Caco-2 (cell line): ENCODE data around the gene COIL. TPM values are rescaled to one million over a fixed set of nuclear protein-coding genes. Genes with fewer than 3 reads are reported as not detected.

Experiments used
- BruUV-seq: library from RNA; stranded (reverse); fragments of 400-500 nt; replicated peaks from 2 replicates; lab custom pipeline; 2021; lab: Mats Ljungman, UMichigan
- CTCF ChIA-PET: fragments of 300-600 bp; sonication (Branson Sonifier 250); formaldehyde crosslinking; loops from one replicate; lab custom pipeline; 2022; ENCODE audit warnings: antibody characterized with exemption; lab: Charles Lee
- POLR2A ChIA-PET: fragments of 300-600 bp; sonication (Branson Sonifier 250); formaldehyde crosslinking; loops from one replicate; lab custom pipeline; 2022; ENCODE audit warnings: antibody characterized with exemption; lab: Charles Lee
- DNase-seq, 2 experiments: peaks; one replicate each; pipeline versions ENCODE4 v3.0.0 to v3.0.0-alpha.2; 2020 to 2022
- H3K27me3 ChIP-seq: replicated peaks from 2 replicates; pipeline ENCODE4 v1.6.0; 2011; ENCODE audit warnings: low read length; ENCODE audit not compliant: control insufficient read depth, insufficient read depth
- H3K36me3 ChIP-seq: 2 replicates; pipeline ENCODE4 v1.5.1; 2011; ENCODE audit warnings: low read length; ENCODE audit not compliant: control insufficient read depth, insufficient read depth
- H3K4me1 ChIP-seq: fragments of 250-450 bp; sonication (Bioruptor Pico); 2 replicates; pipeline ENCODE4 v1.5.1; 2020; ENCODE audit warnings: mild to moderate bottlenecking
- H3K4me3 ChIP-seq: 2 replicates; pipeline ENCODE4 v1.5.1; 2011; ENCODE audit warnings: low read depth, mild to moderate bottlenecking, control low read depth, low read length
- H3K9me3 ChIP-seq: fragments of 250-450 bp; sonication (Bioruptor Pico); 2 replicates; pipeline ENCODE4 v1.5.1; 2020; ENCODE audit warnings: mild to moderate bottlenecking, moderate library complexity
- H3K27ac Mint-ChIP-seq: one replicate; pipeline ENCODE4 v1.8.0; 2022; ENCODE audit warnings: mixed read lengths; ENCODE audit not compliant: unreplicated experiment
- H3K27me3 Mint-ChIP-seq: one replicate; pipeline ENCODE4 v1.8.0; 2022; ENCODE audit warnings: mixed read lengths; ENCODE audit not compliant: insufficient read depth, unreplicated experiment
- H3K36me3 Mint-ChIP-seq: one replicate; pipeline ENCODE4 v1.8.0; 2022; ENCODE audit warnings: mild to moderate bottlenecking, mixed read lengths; ENCODE audit not compliant: insufficient read depth, unreplicated experiment
- H3K4me1 Mint-ChIP-seq: one replicate; pipeline ENCODE4 v1.8.0; 2022; ENCODE audit warnings: low read depth, mixed read lengths; ENCODE audit not compliant: unreplicated experiment
- H3K4me3 Mint-ChIP-seq: one replicate; pipeline ENCODE4 v1.8.0; 2022; ENCODE audit warnings: mild to moderate bottlenecking, moderate library complexity, mixed read lengths; ENCODE audit not compliant: unreplicated experiment
- H3K9me3 Mint-ChIP-seq: one replicate; pipeline ENCODE4 v1.8.0; 2022; ENCODE audit warnings: mixed read lengths; ENCODE audit not compliant: unreplicated experiment
- CTCF ChIP-seq, 2 experiments: fragments of 200-600 bp in 1 of 2; IDR thresholded peaks; 1 replicate in 1 of 2; 2 replicates in 1 of 2; pipeline versions ENCODE4 v1.5.1 to v1.8.0; 2011 to 2022; ENCODE audit warnings: antibody characterized with exemption in 1 of 2, control low read depth in 1 of 2, inconsistent platforms in 1 of 2, low read depth in 1 of 2, low read length in 1 of 2, mild to moderate bottlenecking in 1 of 2, moderate library complexity in 1 of 2; ENCODE audit not compliant: insufficient read depth in 1 of 2, severe bottlenecking in 1 of 2, unreplicated experiment in 1 of 2
- intact Hi-C: fragments of 100-400 bp; cut with micrococcal nuclease; formaldehyde crosslinking; loops from one replicate; pipeline ENCODE4 v1.10.0; 2022; ENCODE audit not compliant: unreplicated experiment
- total RNA-seq: library from RNA; stranded (reverse); gene quantifications from 2 replicates; pipeline ENCODE4 v1.2.3, GENCODE V29; 2022

COIL gene
- total RNA-seq, 1 experiment from 2014 or later: 27.0 TPM

GRCh38 chr17:56903560-56903959 lies 57.3 kb downstream of the COIL start:
- intact Hi-C loops: no loop called here
- peaks cover 9% of the 10 kb centered on the region for H3K36me3 ChIP-seq

GRCh38 chr17:56902348-56902747 lies 58.5 kb downstream of the COIL start:
- Mint-ChIP-seq H3K4me1 (peaks cover 5% of the 10 kb centered on the region), H3K36me3 (peaks cover 51% of the 10 kb centered on the region), H3K27me3 (no peaks in the 10 kb centered on the region), H3K4me3 (no peak overlapping the region), H3K27ac (no peak overlapping the region), H3K9me3 (no peaks in the 10 kb centered on the region)
- H3K4me3 ChIP-seq: no peak overlapping the region
- peaks cover under 1% of the 10 kb centered on the region; the same call in 1 of the 2 replicates for H3K4me1 ChIP-seq
- no peaks in the 10 kb centered on the region for H3K27me3 ChIP-seq
- intact Hi-C loops: no loop called here
- H3K9me3 ChIP-seq: no peaks in the 10 kb centered on the region
- POLR2A ChIA-PET: no interaction called here
- TF ChIP-seq CTCF (IDR thresholded peaks at IDR 0.05; ENCODE audit: insufficient read depth in 1 of 2, low read depth in 1 of 2, low read length in 1 of 2, severe bottlenecking in 1 of 2, unreplicated experiment in 1 of 2): no peak
- H3K36me3 ChIP-seq: peaks cover 7% of the 10 kb centered on the region
- CTCF ChIA-PET: no interaction called here
- no peak for DNase-seq
- BruUV-seq: no TSS peak

More at GRCh38 chr17:56903560-56903959, 57.3 kb downstream of the COIL start:
- TF ChIP-seq CTCF (IDR thresholded peaks at IDR 0.05; ENCODE audit: insufficient read depth in 1 of 2, low read depth in 1 of 2, low read length in 1 of 2, severe bottlenecking in 1 of 2, unreplicated experiment in 1 of 2): no peak
- BruUV-seq: no TSS peak
- Histone ChIP-seq H3K9me3 (no peaks in the 10 kb centered on the region), H3K4me3 (no peak overlapping the region), H3K4me1 (no peaks in the 10 kb centered on the region), H3K27me3 (no peaks in the 10 kb centered on the region)
- Mint-ChIP-seq H3K4me3 (no peak overlapping the region), H3K27ac (no peak overlapping the region), H3K4me1 (peaks cover 4% of the 10 kb centered on the region), H3K9me3 (no peaks in the 10 kb centered on the region), H3K36me3 (peaks cover 47% of the 10 kb centered on the region), H3K27me3 (no peaks in the 10 kb centered on the region)
- CTCF ChIA-PET: no interaction called here
- DNase-seq: no peak
- POLR2A ChIA-PET: no interaction called here

- ChIA-PET CTCF (no interaction called here), POLR2A (no interaction called here)
- Mint-ChIP-seq H3K27ac (no peak overlapping the region), H3K4me3 (no peak overlapping the region), H3K27me3 (no peaks in the 10 kb centered on the region), H3K4me1 (peaks cover 7% of the 10 kb centered on the region), H3K9me3 (no peaks in the 10 kb centered on the region), H3K36me3 (peaks cover 48% of the 10 kb centered on the region)
- no peak for TF ChIP-seq CTCF (IDR thresholded peaks at IDR 0.05; ENCODE audit: insufficient read depth in 1 of 2, low read depth in 1 of 2, low read length in 1 of 2, severe bottlenecking in 1 of 2, unreplicated experiment in 1 of 2)
- peaks cover 9% of the 10 kb centered on the region for H3K36me3 ChIP-seq
- H3K9me3 ChIP-seq: no peaks in the 10 kb centered on the region
- no peak for DNase-seq
- BruUV-seq: no TSS peak
- peaks cover 10% of the 10 kb centered on the region for H3K4me1 ChIP-seq
- intact Hi-C loops: no loop called here
- H3K4me3 ChIP-seq: no peak overlapping the region
- no peaks in the 10 kb centered on the region for H3K27me3 ChIP-seq
Measured at GRCh38 chr17:56899403-56899802, 61.4 kb downstream of the COIL start.
